Vagina (tissue), 2 donors: ENCODE measurements around the gene ASIC5.

ENCODE experiments used
- POLR2A ChIP-seq, 2 donors: fragments of 450-650 bp; IDR thresholded peaks; one replicate each; pipeline ENCODE4 v1.6.1; 2017; ENCODE audit warnings: antibody characterized with exemption in 2 of 2, mild to moderate bottlenecking in 2 of 2, moderate library complexity in 2 of 2
- TF ChIP-seq, protein P1 (sequence below), 3 experiments: fragments of 450-650 bp in 2 of 3; fragments of 200-600 bp in 1 of 3; sonication (generic) in 1 of 3; IDR thresholded peaks; one replicate each; pipeline ENCODE4 v1.5.1; 2017 to 2019; ENCODE audit warnings: antibody characterized with exemption in 3 of 3, mild to moderate bottlenecking in 2 of 3, moderate library complexity in 2 of 3

GRCh38 chr4:155908187-155909139 lies 42.4 kb upstream of the ASIC5 start:
- no peak for TF ChIP-seq POLR2A (IDR thresholded peaks at IDR 0.05)
- TF ChIP-seq, protein P1, sequence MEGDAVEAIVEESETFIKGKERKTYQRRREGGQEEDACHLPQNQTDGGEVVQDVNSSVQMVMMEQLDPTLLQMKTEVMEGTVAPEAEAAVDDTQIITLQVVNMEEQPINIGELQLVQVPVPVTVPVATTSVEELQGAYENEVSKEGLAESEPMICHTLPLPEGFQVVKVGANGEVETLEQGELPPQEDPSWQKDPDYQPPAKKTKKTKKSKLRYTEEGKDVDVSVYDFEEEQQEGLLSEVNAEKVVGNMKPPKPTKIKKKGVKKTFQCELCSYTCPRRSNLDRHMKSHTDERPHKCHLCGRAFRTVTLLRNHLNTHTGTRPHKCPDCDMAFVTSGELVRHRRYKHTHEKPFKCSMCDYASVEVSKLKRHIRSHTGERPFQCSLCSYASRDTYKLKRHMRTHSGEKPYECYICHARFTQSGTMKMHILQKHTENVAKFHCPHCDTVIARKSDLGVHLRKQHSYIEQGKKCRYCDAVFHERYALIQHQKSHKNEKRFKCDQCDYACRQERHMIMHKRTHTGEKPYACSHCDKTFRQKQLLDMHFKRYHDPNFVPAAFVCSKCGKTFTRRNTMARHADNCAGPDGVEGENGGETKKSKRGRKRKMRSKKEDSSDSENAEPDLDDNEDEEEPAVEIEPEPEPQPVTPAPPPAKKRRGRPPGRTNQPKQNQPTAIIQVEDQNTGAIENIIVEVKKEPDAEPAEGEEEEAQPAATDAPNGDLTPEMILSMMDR (IDR thresholded peaks at IDR 0.05), result no peak
